Raji (cell line): Measurements from ENCODE around the gene RASGRP3.
A peak's percentile ranks its signal among the peaks of the same experiment; 100 is the strongest.

ENCODE experiments used
- POLR2A ChIP-seq: IDR thresholded peaks from 2 replicates; pipeline ENCODE4 v1.6.1; 2011; ENCODE audit warnings: low read depth, low read length, control low read depth; ENCODE audit not compliant: insufficient read depth

RASGRP3 gene, protein sequence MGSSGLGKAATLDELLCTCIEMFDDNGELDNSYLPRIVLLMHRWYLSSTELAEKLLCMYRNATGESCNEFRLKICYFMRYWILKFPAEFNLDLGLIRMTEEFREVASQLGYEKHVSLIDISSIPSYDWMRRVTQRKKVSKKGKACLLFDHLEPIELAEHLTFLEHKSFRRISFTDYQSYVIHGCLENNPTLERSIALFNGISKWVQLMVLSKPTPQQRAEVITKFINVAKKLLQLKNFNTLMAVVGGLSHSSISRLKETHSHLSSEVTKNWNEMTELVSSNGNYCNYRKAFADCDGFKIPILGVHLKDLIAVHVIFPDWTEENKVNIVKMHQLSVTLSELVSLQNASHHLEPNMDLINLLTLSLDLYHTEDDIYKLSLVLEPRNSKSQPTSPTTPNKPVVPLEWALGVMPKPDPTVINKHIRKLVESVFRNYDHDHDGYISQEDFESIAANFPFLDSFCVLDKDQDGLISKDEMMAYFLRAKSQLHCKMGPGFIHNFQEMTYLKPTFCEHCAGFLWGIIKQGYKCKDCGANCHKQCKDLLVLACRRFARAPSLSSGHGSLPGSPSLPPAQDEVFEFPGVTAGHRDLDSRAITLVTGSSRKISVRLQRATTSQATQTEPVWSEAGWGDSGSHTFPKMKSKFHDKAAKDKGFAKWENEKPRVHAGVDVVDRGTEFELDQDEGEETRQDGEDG

DNA sequence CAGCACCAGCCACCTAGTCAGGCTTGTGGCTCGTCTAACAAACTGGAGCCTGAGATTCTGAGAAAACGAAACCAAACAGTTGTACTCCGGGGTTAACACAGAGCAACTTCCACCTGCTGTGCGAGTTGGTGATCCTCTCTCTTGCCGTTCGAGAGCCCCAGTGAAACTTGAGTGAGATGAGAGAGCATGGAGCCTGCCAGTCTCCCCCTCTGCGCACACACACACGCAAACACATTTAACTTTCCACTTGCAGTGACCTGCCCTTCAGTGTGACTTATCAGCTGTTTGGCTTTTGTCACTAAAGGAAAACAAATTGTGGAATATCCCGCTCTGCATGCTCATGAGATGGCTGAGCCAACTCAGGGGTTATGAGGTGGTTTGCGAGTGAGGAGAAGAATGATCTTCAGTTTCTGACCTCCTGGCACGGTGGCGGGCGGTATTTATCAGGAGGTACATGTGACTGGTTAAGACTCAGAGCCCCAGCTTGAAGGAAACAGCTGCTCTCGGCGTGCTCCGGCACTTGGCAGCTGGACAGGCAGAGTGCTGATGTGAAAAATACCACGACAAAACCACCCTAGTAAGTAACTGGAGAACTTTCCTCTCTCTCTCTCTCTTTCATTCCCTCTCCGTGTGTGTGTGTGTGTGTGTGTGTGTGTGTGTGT lies at the start of gene RASGRP3:
RASGRP3 (plus strand) TSS at position 519 of the 662 bp plus-strand sequence. CDS start 38,488 bp downstream, outside the sequence.
- TF ChIP-seq POLR2A: peak; percentile 81

- no peak for TF ChIP-seq POLR2A
Measured at GRCh38 chr2:33426666-33427231, 49.7 kb upstream of the RASGRP3 start.

DNA sequence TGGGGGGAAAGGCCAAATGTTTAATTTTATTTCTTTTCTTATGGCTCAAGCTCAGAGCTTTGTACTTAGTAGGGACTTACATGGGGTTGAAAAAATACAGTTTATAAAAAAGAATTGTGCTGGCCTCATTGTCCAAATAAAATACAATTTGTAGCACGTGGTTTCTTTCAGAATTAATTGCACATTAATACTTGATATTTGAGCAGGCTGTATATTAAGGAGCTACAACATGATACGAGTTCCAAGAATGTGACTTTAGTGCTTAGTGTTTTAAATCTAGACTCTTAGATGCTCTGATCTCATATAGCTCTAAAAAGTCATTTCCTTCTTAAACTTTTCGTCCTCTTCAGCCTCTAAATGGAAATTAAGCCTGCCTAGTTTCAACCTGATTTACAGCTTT lies 46.4 kb upstream of the RASGRP3 start:
- TF ChIP-seq POLR2A: no peak

DNA sequence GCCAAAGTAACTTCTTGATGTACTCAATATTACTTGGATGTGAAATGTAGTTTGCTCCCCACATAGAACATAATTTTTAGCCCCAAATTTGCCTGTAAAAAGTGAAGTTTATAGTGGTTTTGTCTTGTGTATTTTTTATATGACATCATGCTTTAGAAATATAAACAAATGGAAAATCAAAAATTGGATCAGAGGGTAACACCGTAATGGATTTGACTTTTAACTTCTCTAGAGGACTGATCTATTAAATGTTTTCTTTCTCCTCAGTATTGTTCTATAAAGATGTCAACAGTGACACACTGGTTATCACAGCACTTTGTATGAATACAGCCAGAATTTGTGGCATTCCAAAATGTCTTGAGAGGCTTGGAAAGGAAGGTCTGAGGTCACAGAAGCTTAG lies 45.6 kb upstream of the RASGRP3 start:
- no peak for TF ChIP-seq POLR2A

GRCh38 chr2:33432871-33433270 lies 43.6 kb upstream of the RASGRP3 start:
- no peak for TF ChIP-seq POLR2A

GRCh38 chr2:33433279-33434235 lies 42.9 kb upstream of the RASGRP3 start:
- no peak for TF ChIP-seq POLR2A

DNA sequence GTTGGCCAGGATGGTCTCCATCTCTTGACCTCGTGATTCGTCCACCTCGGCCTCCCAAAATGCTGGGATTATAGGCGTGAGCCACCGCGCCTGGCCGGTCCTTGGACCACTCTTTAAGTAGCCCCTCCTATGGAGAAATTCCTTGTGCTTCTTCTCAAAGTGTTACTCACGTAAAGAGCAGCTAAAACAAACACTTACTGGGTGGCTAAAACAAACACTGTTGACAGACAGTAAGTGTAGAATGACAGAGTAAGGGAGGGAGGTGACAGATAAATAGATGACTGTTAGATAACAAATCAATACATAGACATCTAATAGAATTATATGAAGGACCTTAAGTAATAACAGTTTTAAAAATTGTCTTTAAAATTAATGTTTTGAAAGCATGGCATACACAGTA lies 40.9 kb upstream of the RASGRP3 start:
- no peak for TF ChIP-seq POLR2A

DNA sequence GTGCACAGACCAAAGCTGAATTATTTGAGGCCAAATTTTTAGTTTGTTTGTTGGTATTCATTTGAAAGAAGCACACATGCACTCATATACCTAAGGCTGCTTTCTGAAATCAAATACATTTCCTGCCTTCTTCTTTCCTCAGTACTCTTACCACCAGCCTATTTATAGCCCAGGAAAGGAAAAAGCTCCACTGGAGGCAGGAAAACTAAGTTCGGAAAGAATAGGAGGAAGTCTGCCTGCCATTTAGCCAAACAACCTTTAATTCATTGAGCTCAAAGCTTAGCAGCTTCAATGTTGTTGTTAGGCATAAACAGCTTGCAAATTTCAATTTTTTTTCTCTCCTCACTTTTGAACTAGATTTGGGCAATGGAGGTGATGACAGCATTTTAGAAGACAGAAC lies 40.4 kb upstream of the RASGRP3 start:
- TF ChIP-seq POLR2A: no peak

DNA sequence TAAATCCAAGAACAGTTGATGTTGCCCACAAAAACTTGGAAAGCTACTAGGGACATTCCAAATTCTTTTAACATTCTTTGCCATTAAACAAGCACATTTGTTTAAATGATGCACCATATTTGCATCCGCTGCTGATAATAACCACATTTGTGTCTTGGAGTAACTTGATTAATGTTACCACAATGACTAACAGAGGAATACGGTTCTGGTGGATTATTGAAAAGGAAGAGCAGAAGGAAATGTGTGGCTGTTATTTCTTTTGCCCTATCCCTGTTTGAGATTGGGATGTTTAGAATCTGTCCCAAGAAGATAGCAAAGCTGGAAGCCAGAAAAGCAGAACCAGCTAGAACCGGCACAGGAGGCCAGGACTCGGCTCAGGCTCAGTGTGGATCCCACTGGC lies 39.2 kb upstream of the RASGRP3 start:
- TF ChIP-seq POLR2A: no peak

- no peak for TF ChIP-seq POLR2A
Measured at GRCh38 chr2:33437815-33438214, 38.6 kb upstream of the RASGRP3 start.

DNA sequence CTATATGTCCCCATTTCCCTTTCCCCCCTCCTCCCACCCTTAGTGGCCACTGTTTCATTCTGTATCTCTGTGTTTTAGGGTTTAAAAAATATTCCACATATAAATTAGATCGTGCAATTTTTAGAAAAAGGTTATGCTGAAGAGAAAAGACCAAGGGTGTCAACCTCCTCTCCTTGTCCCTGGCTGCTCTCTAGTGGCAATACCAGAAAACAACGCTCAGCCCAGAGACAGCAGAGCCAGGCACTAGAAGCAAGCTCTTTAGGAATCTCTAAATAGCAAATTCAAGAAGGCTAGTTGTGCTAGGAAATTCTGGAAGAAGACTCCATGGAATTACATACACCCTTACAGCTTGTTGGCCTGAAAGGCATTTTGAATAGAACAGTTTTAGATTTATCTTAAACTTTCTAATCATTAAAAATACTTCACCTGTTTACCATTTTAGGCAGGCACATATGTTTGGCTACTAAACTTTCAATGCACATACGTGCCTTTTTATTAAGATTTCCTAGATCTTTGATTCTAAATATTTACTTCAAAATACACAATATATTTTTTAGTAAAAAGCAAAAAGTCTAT lies 35.1 kb upstream of the RASGRP3 start:
- TF ChIP-seq POLR2A: no peak

DNA sequence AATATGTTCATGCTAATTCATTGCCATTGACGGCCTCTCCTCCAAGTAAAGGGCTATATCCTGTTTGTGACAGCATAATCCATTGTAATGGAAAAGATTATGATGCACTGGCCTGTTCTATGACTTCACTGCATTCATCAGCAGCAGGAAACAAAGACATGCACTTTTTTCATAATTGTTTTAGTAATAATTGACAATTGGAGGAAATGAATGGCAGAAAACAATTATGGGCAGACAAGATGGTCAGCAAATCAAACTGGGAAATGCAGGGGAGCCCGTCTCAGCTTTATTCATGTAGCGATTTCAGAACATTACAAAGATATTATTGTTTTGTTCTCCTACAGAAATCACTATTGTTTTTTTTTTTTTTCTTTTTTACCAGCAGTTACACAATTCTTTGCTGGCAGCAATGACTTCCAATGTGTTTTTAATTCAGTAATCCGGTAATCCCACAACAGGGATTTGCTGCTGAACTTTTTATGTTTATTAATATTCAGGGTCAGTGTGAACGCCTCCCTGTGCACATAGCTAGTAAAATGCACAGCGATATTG lies 33.8 kb upstream of the RASGRP3 start:
- no peak for TF ChIP-seq POLR2A

- no peak for TF ChIP-seq POLR2A
Measured at GRCh38 chr2:33443274-33443829, 33.1 kb upstream of the RASGRP3 start.
